ENCODE data around the gene SLC39A1. TPM values are rescaled to one million over a fixed set of nuclear protein-coding genes. Genes with fewer than 3 reads are reported as not detected.

Gene SLC39A1
- total RNA-seq, 2 experiments from 2014 or later = 6.4 to 6.9 TPM

GRCh38 chr1:153962088-153963029 is 978 bp downstream of the SLC39A1 start:
- peaks cover 61% of the 10 kb centered on the region for H3K4me1 ChIP-seq (ENCODE audit: insufficient read depth, low read length)
- ChIA-PET POLR2A (interaction anchor here (0.9 to 3.7 kb wide), 11 partner anchors 8 to 417 kb away, joined by 3 to 52 read pairs (median 7); partner anchors contain the start of genes CHTOP, DENND4B, GATAD2B and JTB), CTCF (interaction anchor here (1.8 to 2.6 kb wide), 2 partner anchors 15 to 17 kb away, joined by 10 read pairs; partner anchors contain the start of genes DENND4B and JTB)
- peaks cover 62% of the 10 kb centered on the region for H3K4me1 Mint-ChIP-seq (ENCODE audit: low read depth)
- intact Hi-C loops (cut with DNase I, micrococcal nuclease) = loop anchor here in 1 of 2 experiments (1.0 kb wide), 1 partner anchor 28 kb away; the partner anchor contains the start of gene RPS27
- no peak for ATAC-seq (ENCODE audit: poor library complexity)
- no peaks in the 10 kb centered on the region for H3K36me3 ChIP-seq (ENCODE audit: insufficient read depth, low read length)
- DNase-seq = peak in 3 of 14 experiments; percentile 23 to 62 (median 58)
- peak overlapping the region; percentile 94 for H3K4me3 Mint-ChIP-seq
- H3K27me3 ChIP-seq (ENCODE audit: control insufficient read depth in 1 of 2, insufficient read depth in 2 of 2, low read length in 2 of 2) = no peaks in the 10 kb centered on the region
- H3K4me3 ChIP-seq (ENCODE audit: low read length) = peak overlapping the region; percentile 89
- no peaks in the 10 kb centered on the region for H3K9me3 ChIP-seq (ENCODE audit: control insufficient read depth in 1 of 2, insufficient read depth in 1 of 2, low read length in 2 of 2)
- peak overlapping the region; percentile 85 to 93 for H3K27ac ChIP-seq (ENCODE audit: low read depth in 1 of 2, low read length in 2 of 2)
- H3K9me3 Mint-ChIP-seq = no peaks in the 10 kb centered on the region
- H3K36me3 Mint-ChIP-seq (ENCODE audit: low read depth) = peaks cover 34% of the 10 kb centered on the region
- peak overlapping the region; percentile 92 for H3K27ac Mint-ChIP-seq
- TF ChIP-seq CTCF (IDR thresholded peaks at IDR 0.05) = no peak
- H3K27me3 Mint-ChIP-seq = no peaks in the 10 kb centered on the region

DNA sequence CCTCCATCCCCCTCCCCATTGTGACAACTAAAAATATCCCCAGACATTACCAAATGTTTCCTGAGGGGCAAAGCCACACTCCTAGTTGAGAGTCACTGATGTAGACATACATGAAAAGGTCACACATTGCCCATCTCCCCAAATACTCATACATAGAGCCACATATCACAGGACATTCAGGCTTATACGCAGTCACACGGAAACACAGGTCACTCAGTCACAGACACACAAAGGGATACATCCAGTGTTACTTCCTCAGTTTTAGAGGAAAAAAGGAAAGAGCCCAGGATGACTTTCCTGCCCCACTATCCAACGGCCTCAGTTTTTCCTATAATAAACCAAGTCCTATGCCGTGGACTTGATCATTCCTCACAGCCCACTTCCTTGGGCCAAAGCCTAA is 1.9 kb downstream of the SLC39A1 start:
- H3K27me3 ChIP-seq (ENCODE audit: control insufficient read depth in 1 of 2, insufficient read depth in 2 of 2, low read length in 2 of 2) = no peaks in the 10 kb centered on the region
- Mint-ChIP-seq H3K9me3 (no peaks in the 10 kb centered on the region), H3K36me3 (ENCODE audit: low read depth) (peaks cover 36% of the 10 kb centered on the region), H3K27me3 (no peaks in the 10 kb centered on the region), H3K4me1 (ENCODE audit: low read depth) (peaks cover 63% of the 10 kb centered on the region), H3K27ac (peak overlapping the region; percentile 92), H3K4me3 (peak overlapping the region; percentile 94)
- no peak overlapping the region for H3K4me3 ChIP-seq (ENCODE audit: low read length)
- H3K27ac ChIP-seq (ENCODE audit: low read depth in 1 of 2, low read length in 2 of 2) = no peak overlapping the region
- no peaks in the 10 kb centered on the region for H3K36me3 ChIP-seq (ENCODE audit: insufficient read depth, low read length)
- ATAC-seq (ENCODE audit: poor library complexity) (no peak), DNase-seq (no peak)
- POLR2A ChIA-PET = interaction anchor here (3.7 kb wide), 1 partner anchor 15 kb away, joined by 52 read pairs; the partner anchor contains the start of gene JTB
- peaks cover 67% of the 10 kb centered on the region for H3K4me1 ChIP-seq (ENCODE audit: insufficient read depth, low read length)
- no peak for TF ChIP-seq CTCF (IDR thresholded peaks at IDR 0.05)
- CTCF ChIA-PET = interaction anchor here (2.6 kb wide), 1 partner anchor 16 kb away, joined by 10 read pairs; the partner anchor contains the start of gene JTB
- intact Hi-C loops (cut with DNase I, micrococcal nuclease) = no loop called here
- no peaks in the 10 kb centered on the region for H3K9me3 ChIP-seq (ENCODE audit: control insufficient read depth in 1 of 2, insufficient read depth in 1 of 2, low read length in 2 of 2)

GRCh38 chr1:153960206-153960605 is 3.1 kb downstream of the SLC39A1 start:
- Mint-ChIP-seq H3K4me1 (ENCODE audit: low read depth) (peaks cover 64% of the 10 kb centered on the region), H3K4me3 (peak overlapping the region; percentile 94), H3K27ac (peak overlapping the region; percentile 63), H3K36me3 (ENCODE audit: low read depth) (peaks cover 36% of the 10 kb centered on the region), H3K27me3 (no peaks in the 10 kb centered on the region), H3K9me3 (no peaks in the 10 kb centered on the region)
- H3K4me3 ChIP-seq (ENCODE audit: low read length) = no peak overlapping the region
- intact Hi-C loops (cut with DNase I, micrococcal nuclease) = no loop called here
- H3K9me3 ChIP-seq (ENCODE audit: control insufficient read depth in 1 of 2, insufficient read depth in 1 of 2, low read length in 2 of 2) = no peaks in the 10 kb centered on the region
- TF ChIP-seq CTCF (IDR thresholded peaks at IDR 0.05) = no peak
- no peaks in the 10 kb centered on the region for H3K27me3 ChIP-seq (ENCODE audit: control insufficient read depth in 1 of 2, insufficient read depth in 2 of 2, low read length in 2 of 2)
- H3K4me1 ChIP-seq (ENCODE audit: insufficient read depth, low read length) = peaks cover 67% of the 10 kb centered on the region
- CTCF ChIA-PET = no interaction called here
- POLR2A ChIA-PET = interaction anchor here (4.4 to 5.0 kb wide), 2 partner anchors 16 to 32 kb away, joined by 51 to 58 read pairs; partner anchors contain the start of genes JTB and RPS27
- no peak overlapping the region for H3K27ac ChIP-seq (ENCODE audit: low read depth in 1 of 2, low read length in 2 of 2)
- no peak for ATAC-seq (ENCODE audit: poor library complexity)
- no peak for DNase-seq
- H3K36me3 ChIP-seq (ENCODE audit: insufficient read depth, low read length) = no peaks in the 10 kb centered on the region
